ENCODE measurements around the gene PHF12. TPM values are rescaled to one million over a fixed set of nuclear protein-coding genes. Genes with fewer than 3 reads are reported as not detected.

Gene PHF12
- total RNA-seq, 1 experiment from 2014 or later = 79.1 TPM

DNA sequence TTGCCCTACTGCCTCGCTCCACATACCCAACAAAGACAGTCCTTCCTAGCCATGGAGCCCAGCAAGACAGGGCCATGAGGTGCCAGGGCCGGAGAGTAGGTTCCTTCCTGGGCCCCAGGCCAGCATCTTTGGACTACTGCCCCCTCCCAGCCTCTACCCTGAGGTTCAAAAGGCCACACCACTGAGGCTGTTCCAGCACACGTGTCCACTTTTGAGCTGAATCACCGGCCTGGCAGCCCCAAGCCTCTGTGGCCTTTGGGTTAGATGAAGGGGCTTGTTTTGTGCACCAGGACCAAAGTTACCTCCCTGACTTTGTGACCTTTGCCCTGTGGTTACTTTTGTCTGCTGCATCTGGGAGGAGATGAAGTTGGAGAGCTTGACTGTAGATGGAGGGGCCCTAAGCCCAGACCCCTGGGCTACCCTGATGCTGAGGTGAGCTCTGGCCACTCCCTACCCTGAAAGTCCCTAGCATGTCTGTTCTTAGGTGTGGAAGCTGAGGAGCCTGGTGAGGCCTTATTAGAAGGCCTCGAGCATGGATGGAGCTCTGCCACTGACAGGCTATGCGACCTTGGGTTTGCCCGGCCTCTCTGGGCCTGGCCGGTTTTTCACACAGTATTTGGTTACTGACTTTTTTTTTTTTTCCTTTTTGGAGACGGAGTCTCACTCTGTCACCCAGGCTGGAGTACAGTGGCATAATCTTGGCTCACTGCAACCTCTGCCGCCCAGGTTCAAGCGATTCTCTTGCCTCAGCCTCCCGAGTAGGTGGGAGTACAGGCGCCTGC lies 42.5 kb upstream of the PHF12 start:
- Histone ChIP-seq H3K27ac (ENCODE audit: low read length) (no peak overlapping the region), H3K36me3 (ENCODE audit: control insufficient read depth, insufficient read depth, low read length) (no peaks in the 10 kb centered on the region), H3K4me1 (ENCODE audit: control insufficient read depth, insufficient read depth, low read length) (no peaks in the 10 kb centered on the region), H3K27me3 (ENCODE audit: control insufficient read depth, insufficient read depth, low read length) (no peaks in the 10 kb centered on the region), H3K4me3 (ENCODE audit: low read depth in 2 of 2, low read length in 2 of 2) (no peak overlapping the region), H3K9me3 (ENCODE audit: control insufficient read depth, insufficient read depth, low read depth, low read length) (no peaks in the 10 kb centered on the region)
- no peak for ATAC-seq
- intact Hi-C loops (cut with micrococcal nuclease; ENCODE audit: unreplicated experiment) = no loop called here
- no TSS peak for BruUV-seq (replicated peaks)
- TF ChIP-seq, protein P1, sequence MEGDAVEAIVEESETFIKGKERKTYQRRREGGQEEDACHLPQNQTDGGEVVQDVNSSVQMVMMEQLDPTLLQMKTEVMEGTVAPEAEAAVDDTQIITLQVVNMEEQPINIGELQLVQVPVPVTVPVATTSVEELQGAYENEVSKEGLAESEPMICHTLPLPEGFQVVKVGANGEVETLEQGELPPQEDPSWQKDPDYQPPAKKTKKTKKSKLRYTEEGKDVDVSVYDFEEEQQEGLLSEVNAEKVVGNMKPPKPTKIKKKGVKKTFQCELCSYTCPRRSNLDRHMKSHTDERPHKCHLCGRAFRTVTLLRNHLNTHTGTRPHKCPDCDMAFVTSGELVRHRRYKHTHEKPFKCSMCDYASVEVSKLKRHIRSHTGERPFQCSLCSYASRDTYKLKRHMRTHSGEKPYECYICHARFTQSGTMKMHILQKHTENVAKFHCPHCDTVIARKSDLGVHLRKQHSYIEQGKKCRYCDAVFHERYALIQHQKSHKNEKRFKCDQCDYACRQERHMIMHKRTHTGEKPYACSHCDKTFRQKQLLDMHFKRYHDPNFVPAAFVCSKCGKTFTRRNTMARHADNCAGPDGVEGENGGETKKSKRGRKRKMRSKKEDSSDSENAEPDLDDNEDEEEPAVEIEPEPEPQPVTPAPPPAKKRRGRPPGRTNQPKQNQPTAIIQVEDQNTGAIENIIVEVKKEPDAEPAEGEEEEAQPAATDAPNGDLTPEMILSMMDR (IDR thresholded peaks at IDR 0.05) = no peak
- TF ChIP-seq, protein P2, sequence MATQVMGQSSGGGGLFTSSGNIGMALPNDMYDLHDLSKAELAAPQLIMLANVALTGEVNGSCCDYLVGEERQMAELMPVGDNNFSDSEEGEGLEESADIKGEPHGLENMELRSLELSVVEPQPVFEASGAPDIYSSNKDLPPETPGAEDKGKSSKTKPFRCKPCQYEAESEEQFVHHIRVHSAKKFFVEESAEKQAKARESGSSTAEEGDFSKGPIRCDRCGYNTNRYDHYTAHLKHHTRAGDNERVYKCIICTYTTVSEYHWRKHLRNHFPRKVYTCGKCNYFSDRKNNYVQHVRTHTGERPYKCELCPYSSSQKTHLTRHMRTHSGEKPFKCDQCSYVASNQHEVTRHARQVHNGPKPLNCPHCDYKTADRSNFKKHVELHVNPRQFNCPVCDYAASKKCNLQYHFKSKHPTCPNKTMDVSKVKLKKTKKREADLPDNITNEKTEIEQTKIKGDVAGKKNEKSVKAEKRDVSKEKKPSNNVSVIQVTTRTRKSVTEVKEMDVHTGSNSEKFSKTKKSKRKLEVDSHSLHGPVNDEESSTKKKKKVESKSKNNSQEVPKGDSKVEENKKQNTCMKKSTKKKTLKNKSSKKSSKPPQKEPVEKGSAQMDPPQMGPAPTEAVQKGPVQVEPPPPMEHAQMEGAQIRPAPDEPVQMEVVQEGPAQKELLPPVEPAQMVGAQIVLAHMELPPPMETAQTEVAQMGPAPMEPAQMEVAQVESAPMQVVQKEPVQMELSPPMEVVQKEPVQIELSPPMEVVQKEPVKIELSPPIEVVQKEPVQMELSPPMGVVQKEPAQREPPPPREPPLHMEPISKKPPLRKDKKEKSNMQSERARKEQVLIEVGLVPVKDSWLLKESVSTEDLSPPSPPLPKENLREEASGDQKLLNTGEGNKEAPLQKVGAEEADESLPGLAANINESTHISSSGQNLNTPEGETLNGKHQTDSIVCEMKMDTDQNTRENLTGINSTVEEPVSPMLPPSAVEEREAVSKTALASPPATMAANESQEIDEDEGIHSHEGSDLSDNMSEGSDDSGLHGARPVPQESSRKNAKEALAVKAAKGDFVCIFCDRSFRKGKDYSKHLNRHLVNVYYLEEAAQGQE (IDR thresholded peaks at IDR 0.05; ENCODE audit: insufficient read depth in 1 of 2, low read depth in 2 of 2, low read length in 1 of 2) = no peak
- no peak for TF ChIP-seq TCF7L2 (IDR thresholded peaks at IDR 0.05; ENCODE audit: low read depth, low read length)
- TF ChIP-seq POLR2AphosphoS5 (IDR thresholded peaks at IDR 0.05; ENCODE audit: low read depth, low read length) = no peak
- no peak for TF ChIP-seq SIN3A (IDR thresholded peaks at IDR 0.05; ENCODE audit: borderline replicate concordance, insufficient read depth, low read depth, low read length)
- DNase-seq (ENCODE audit: low read depth, low spot score) = no peak
- ChIA-PET POLR2A (no interaction called here), CTCF (interaction anchor here (0.7 to 1.3 kb wide), 2 partner anchors 42 to 130 kb away, joined by 3 read pairs; no protein-coding TSS in a partner anchor)
- in situ Hi-C loops (cut with HindIII; ENCODE audit: low pct_unique_long_range_greater_than_20kb, low sequenced_read_pairs) = no loop called here

DNA sequence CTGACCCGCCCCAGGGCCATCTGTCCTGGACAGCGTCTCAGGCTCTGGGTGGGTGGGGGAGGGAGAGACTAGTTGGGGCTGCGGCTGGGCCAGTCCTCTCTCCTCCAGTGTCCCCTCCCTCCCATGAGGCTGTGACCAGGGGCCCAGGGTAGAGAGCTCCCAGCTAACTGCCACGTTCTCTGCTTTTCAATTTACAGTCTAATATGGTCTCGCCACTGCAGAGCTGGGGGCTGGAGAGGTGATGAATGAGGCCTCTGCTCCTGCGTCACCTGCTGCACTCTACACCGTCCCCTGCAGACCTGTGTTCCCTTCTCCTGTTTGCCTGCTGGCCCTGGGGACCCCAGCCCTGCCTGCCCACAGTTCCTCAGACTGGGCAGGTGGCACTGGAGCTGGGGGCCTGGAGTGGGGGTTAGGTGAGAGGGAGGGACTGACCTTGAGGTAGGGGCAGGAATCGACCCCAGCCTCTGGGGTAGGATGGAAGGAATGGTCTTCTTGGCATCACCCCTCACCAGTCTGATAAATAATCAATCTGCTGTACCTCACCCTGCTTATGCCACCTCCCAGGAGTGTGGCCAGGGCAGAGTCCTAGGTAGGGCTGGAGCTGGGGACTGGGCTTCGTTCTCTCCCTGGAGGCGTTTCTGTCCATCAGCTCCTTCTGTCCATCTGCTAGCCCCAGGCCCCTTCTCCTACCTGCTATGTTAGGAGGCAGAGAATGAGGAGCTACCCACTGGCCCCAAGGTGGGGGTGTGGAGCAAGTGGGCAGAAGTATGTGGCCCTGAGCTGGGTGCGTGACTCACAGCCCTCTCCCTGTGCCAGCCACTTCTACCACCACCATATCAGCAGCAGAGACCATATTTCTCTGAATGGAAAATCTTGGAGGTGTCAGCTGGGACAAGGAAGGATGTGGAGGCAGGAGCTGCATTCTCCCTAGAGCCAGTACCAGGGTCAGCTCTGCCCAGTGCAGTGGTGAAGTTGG lies 41.6 kb upstream of the PHF12 start:
- Histone ChIP-seq H3K36me3 (ENCODE audit: control insufficient read depth, insufficient read depth, low read length) (no peaks in the 10 kb centered on the region), H3K27ac (ENCODE audit: low read length) (no peak overlapping the region), H3K4me1 (ENCODE audit: control insufficient read depth, insufficient read depth, low read length) (no peaks in the 10 kb centered on the region), H3K4me3 (ENCODE audit: low read depth in 2 of 2, low read length in 2 of 2) (no peak overlapping the region), H3K27me3 (ENCODE audit: control insufficient read depth, insufficient read depth, low read length) (no peaks in the 10 kb centered on the region), H3K9me3 (ENCODE audit: control insufficient read depth, insufficient read depth, low read depth, low read length) (no peaks in the 10 kb centered on the region)
- no peak for TF ChIP-seq POLR2AphosphoS5 (IDR thresholded peaks at IDR 0.05; ENCODE audit: low read depth, low read length)
- TF ChIP-seq, protein P2 (IDR thresholded peaks at IDR 0.05; ENCODE audit: insufficient read depth in 1 of 2, low read depth in 2 of 2, low read length in 1 of 2) = no peak
- no peak for TF ChIP-seq TCF7L2 (IDR thresholded peaks at IDR 0.05; ENCODE audit: low read depth, low read length)
- TF ChIP-seq SIN3A (IDR thresholded peaks at IDR 0.05; ENCODE audit: borderline replicate concordance, insufficient read depth, low read depth, low read length) = no peak
- TF ChIP-seq, protein P1 (IDR thresholded peaks at IDR 0.05) = no peak
- ChIA-PET POLR2A (no interaction called here), CTCF (interaction anchor here (0.5 to 1.3 kb wide), 2 partner anchors 27 to 131 kb away, joined by 3 read pairs; no protein-coding TSS in a partner anchor)
- BruUV-seq (replicated peaks) = no TSS peak
- intact Hi-C loops (cut with micrococcal nuclease; ENCODE audit: unreplicated experiment) = no loop called here
- ATAC-seq (peak; percentile 23; the same call in 1 of the 2 replicates), DNase-seq (ENCODE audit: low read depth, low spot score) (no peak)
- in situ Hi-C loops (cut with HindIII; ENCODE audit: low pct_unique_long_range_greater_than_20kb, low sequenced_read_pairs) = no loop called here
